Body of pancreas (tissue), 4 donors: ENCODE data around the gene LMNA.

Experiments used
- CTCF ChIP-seq, 7 experiments: fragments of 450-650 bp in 4 of 7; fragments of 200-600 bp in 3 of 7; sonication (generic) in 3 of 7; IDR thresholded peaks; one replicate each; pipeline ENCODE4 v1.5.1; 2016 to 2019; ENCODE audit warnings: antibody characterized with exemption in 7 of 7
- POLR2A ChIP-seq, 3 donors: fragments of 450-650 bp; IDR thresholded peaks; one replicate each; pipeline ENCODE4 v1.6.1; 2016; ENCODE audit warnings: antibody characterized with exemption in 3 of 3, mild to moderate bottlenecking in 2 of 3

GRCh38 chr1:156164125-156164831 is 49.8 kb downstream of the LMNA start:
- TF ChIP-seq CTCF (IDR thresholded peaks at IDR 0.05) (no peak), POLR2A (IDR thresholded peaks at IDR 0.05) (no peak)
